ENCODE results near the gene IL1R1. TPM values are rescaled to one million over a fixed set of nuclear protein-coding genes. Genes with fewer than 3 reads are reported as not detected.

IL1R1 gene
- total and polyA plus RNA-seq, 2 donors (not counting 1 experiment from before 2014, with no cell fraction given) = 110 to 232 TPM

DNA sequence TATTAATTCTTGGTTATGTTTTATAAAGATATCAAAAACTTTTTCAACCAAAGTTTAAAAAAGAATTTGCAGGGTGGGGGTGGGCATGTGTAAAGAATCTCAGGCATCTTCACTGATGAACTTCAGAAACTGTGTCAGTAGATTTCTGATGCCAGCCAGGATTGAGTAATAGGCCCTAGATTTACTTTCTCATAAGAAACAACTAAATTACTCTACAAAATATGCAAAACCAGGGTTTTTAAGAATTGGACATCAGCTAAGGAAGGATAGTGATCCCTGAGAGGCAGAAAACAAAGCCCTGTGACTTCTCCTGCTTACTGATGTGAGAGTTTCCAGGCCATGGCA lies 11.9 kb upstream of the IL1R1 start:
- no peak for DNase-seq (ENCODE audit: low read depth in 2 of 2)
- H3K79me2 ChIP-seq (ENCODE audit: control insufficient read depth, insufficient read depth, low read length) = no peaks in the 10 kb centered on the region
- no peak overlapping the region for H3K4me3 ChIP-seq (replicated peaks in 1 of 4; ENCODE audit: control extremely low read depth in 1 of 4, insufficient read depth in 1 of 4, low read depth in 3 of 4, low read length in 4 of 4)
- no peak overlapping the region for H3K27ac ChIP-seq (ENCODE audit: insufficient read depth, low read length)
- H4K20me1 ChIP-seq (ENCODE audit: control insufficient read depth, extremely low read depth, insufficient read depth, low read length) = no peaks in the 10 kb centered on the region
- no peaks in the 10 kb centered on the region for H3K36me3 ChIP-seq (ENCODE audit: control insufficient read depth, insufficient read depth, low read length)
- no peaks in the 10 kb centered on the region for H3K9me3 ChIP-seq (ENCODE audit: control insufficient read depth, insufficient read depth, low read depth, low read length)
- no peaks in the 10 kb centered on the region for H3K27me3 ChIP-seq (ENCODE audit: control insufficient read depth, insufficient read depth, low read length)
- peaks cover 10% of the 10 kb centered on the region for H3K4me1 ChIP-seq (ENCODE audit: control insufficient read depth, extremely low read depth, insufficient read depth, low read length)
- TF ChIP-seq EZH2 (IDR thresholded peaks at IDR 0.05; ENCODE audit: low read length, missing control alignments) = no peak
- TF ChIP-seq, protein P1, sequence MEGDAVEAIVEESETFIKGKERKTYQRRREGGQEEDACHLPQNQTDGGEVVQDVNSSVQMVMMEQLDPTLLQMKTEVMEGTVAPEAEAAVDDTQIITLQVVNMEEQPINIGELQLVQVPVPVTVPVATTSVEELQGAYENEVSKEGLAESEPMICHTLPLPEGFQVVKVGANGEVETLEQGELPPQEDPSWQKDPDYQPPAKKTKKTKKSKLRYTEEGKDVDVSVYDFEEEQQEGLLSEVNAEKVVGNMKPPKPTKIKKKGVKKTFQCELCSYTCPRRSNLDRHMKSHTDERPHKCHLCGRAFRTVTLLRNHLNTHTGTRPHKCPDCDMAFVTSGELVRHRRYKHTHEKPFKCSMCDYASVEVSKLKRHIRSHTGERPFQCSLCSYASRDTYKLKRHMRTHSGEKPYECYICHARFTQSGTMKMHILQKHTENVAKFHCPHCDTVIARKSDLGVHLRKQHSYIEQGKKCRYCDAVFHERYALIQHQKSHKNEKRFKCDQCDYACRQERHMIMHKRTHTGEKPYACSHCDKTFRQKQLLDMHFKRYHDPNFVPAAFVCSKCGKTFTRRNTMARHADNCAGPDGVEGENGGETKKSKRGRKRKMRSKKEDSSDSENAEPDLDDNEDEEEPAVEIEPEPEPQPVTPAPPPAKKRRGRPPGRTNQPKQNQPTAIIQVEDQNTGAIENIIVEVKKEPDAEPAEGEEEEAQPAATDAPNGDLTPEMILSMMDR (conservative IDR thresholded peaks at IDR 0.05 in 1 of 2, IDR thresholded peaks at IDR 0.05 in 1 of 2; ENCODE audit: low read depth in 1 of 2, low read length in 2 of 2) = no peak
- H3K9ac ChIP-seq (ENCODE audit: insufficient read depth, low read length) = no peak overlapping the region
- no peak overlapping the region for H3K4me2 ChIP-seq (ENCODE audit: extremely low read depth, insufficient read depth, low read length)
- H2AFZ ChIP-seq (ENCODE audit: low read length) = no peak overlapping the region

DNA sequence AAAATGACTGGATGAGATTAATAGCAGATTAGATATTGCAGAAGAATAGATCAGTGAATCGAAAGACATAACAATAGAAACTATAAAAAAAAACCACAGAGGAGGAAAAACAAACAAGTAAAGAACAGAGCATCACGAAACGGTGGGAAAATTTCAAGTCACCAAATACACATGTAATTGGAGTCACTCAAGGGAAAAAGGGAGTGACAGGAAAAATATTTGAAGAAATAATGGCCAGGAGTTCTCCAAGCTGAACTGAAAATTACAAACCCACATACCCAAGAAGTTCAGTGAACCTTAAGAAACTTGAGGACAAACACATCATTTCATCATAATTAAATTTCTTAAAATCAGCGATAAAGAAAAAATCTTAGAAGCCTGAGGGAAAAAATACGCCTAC lies 11.0 kb upstream of the IL1R1 start:
- H3K27me3 ChIP-seq (ENCODE audit: control insufficient read depth, insufficient read depth, low read length) = no peaks in the 10 kb centered on the region
- TF ChIP-seq, protein P1 (conservative IDR thresholded peaks at IDR 0.05 in 1 of 2, IDR thresholded peaks at IDR 0.05 in 1 of 2; ENCODE audit: low read depth in 1 of 2, low read length in 2 of 2) = no peak
- TF ChIP-seq EZH2 (IDR thresholded peaks at IDR 0.05; ENCODE audit: low read length, missing control alignments) = no peak
- H3K4me1 ChIP-seq (ENCODE audit: control insufficient read depth, extremely low read depth, insufficient read depth, low read length) = peaks cover 10% of the 10 kb centered on the region
- H3K9me3 ChIP-seq (ENCODE audit: control insufficient read depth, insufficient read depth, low read depth, low read length) = no peaks in the 10 kb centered on the region
- no peak overlapping the region for H3K9ac ChIP-seq (ENCODE audit: insufficient read depth, low read length)
- DNase-seq (ENCODE audit: low read depth in 2 of 2) = no peak
- no peaks in the 10 kb centered on the region for H4K20me1 ChIP-seq (ENCODE audit: control insufficient read depth, extremely low read depth, insufficient read depth, low read length)
- H3K27ac ChIP-seq (ENCODE audit: insufficient read depth, low read length) = no peak overlapping the region
- no peaks in the 10 kb centered on the region for H3K79me2 ChIP-seq (ENCODE audit: control insufficient read depth, insufficient read depth, low read length)
- no peaks in the 10 kb centered on the region for H3K36me3 ChIP-seq (ENCODE audit: control insufficient read depth, insufficient read depth, low read length)
- H3K4me2 ChIP-seq (ENCODE audit: extremely low read depth, insufficient read depth, low read length) = no peak overlapping the region
- no peak overlapping the region for H2AFZ ChIP-seq (ENCODE audit: low read length)
- H3K4me3 ChIP-seq (replicated peaks in 1 of 4; ENCODE audit: control extremely low read depth in 1 of 4, insufficient read depth in 1 of 4, low read depth in 3 of 4, low read length in 4 of 4) = no peak overlapping the region

DNA sequence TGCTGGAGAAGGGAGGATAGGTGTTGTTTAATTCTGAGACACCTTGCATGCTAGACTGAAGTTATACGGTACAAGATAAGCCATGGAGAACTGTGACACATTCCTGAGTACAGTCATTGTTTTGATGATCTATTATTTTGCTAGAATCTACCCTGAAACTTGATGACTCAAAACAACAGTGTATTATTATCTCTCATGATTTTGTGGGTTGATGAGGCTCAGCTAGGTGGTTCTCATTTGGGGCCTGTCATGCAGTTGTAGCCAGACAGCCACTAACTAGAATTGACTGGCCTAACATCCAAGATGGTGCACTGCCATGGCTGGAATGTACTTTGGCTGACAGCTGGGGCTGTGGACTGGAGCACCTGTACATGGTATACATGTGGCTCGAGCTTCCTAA lies 5.4 kb upstream of the IL1R1 start:
- Histone ChIP-seq H2AFZ (ENCODE audit: low read length) (no peak overlapping the region), H4K20me1 (ENCODE audit: control insufficient read depth, extremely low read depth, insufficient read depth, low read length) (no peaks in the 10 kb centered on the region), H3K79me2 (ENCODE audit: control insufficient read depth, insufficient read depth, low read length) (no peaks in the 10 kb centered on the region), H3K4me2 (ENCODE audit: extremely low read depth, insufficient read depth, low read length) (no peak overlapping the region), H3K9ac (ENCODE audit: insufficient read depth, low read length) (no peak overlapping the region), H3K4me3 (replicated peaks in 1 of 4; ENCODE audit: control extremely low read depth in 1 of 4, insufficient read depth in 1 of 4, low read depth in 3 of 4, low read length in 4 of 4) (no peak overlapping the region), H3K9me3 (ENCODE audit: control insufficient read depth, insufficient read depth, low read depth, low read length) (no peaks in the 10 kb centered on the region), H3K4me1 (ENCODE audit: control insufficient read depth, extremely low read depth, insufficient read depth, low read length) (peaks cover 11% of the 10 kb centered on the region), H3K27me3 (ENCODE audit: control insufficient read depth, insufficient read depth, low read length) (no peaks in the 10 kb centered on the region), H3K36me3 (ENCODE audit: control insufficient read depth, insufficient read depth, low read length) (no peaks in the 10 kb centered on the region), H3K27ac (ENCODE audit: insufficient read depth, low read length) (no peak overlapping the region)
- DNase-seq (ENCODE audit: low read depth in 2 of 2) = no peak
- TF ChIP-seq EZH2 (IDR thresholded peaks at IDR 0.05; ENCODE audit: low read length, missing control alignments) = no peak
- TF ChIP-seq, protein P1 (conservative IDR thresholded peaks at IDR 0.05 in 1 of 2, IDR thresholded peaks at IDR 0.05 in 1 of 2; ENCODE audit: low read depth in 1 of 2, low read length in 2 of 2) = no peak

All from fibroblast of lung (primary cell).